ENCODE results near the gene PRKCB. TPM values are rescaled to one million over a fixed set of nuclear protein-coding genes. Genes with fewer than 3 reads are reported as not detected.

The PRKCB gene
- total and polyA plus RNA-seq, 2 experiments from 2014 or later, result 0.70 to 0.92 TPM

- no peaks in the 10 kb centered on the region for H3K9me2 ChIP-seq (replicated peaks; ENCODE audit: insufficient read depth)
- H2AFZ ChIP-seq, result no peak overlapping the region
- no peak overlapping the region for H3K27ac ChIP-seq
- no peak for TF ChIP-seq EZH2phosphoT487 (IDR thresholded peaks at IDR 0.05; ENCODE audit: low read depth, severe bottlenecking, unreplicated experiment)
- TF ChIP-seq EZH2 (IDR thresholded peaks at IDR 0.05; ENCODE audit: borderline replicate concordance), result no peak
- H3K4me1 ChIP-seq (ENCODE audit: insufficient read depth), result no peaks in the 10 kb centered on the region
- no peak overlapping the region for H3K4me3 ChIP-seq
- 76% methylated on average over 9 of the region's 9 CpGs for WGBS (ENCODE audit: low lambda C conversion rate, missing lambda C conversion rate)
- peaks cover 68% of the 10 kb centered on the region for H3K27me3 ChIP-seq
- H3K9me3 ChIP-seq (ENCODE audit: low read depth), result no peaks in the 10 kb centered on the region
- no peaks in the 10 kb centered on the region for H3K36me3 ChIP-seq (replicated peaks; ENCODE audit: insufficient read depth, low read depth)
- no peaks in the 10 kb centered on the region for H4K20me1 ChIP-seq (ENCODE audit: insufficient read depth, poor library complexity, severe bottlenecking)
- H3K4me2 ChIP-seq, result no peak overlapping the region
- no peaks in the 10 kb centered on the region for H3K79me2 ChIP-seq
- DNase-seq (ENCODE audit: low spot score), result no peak
Measured at GRCh38 chr16:23838485-23839142, 2.8 kb downstream of the PRKCB start.

DNA sequence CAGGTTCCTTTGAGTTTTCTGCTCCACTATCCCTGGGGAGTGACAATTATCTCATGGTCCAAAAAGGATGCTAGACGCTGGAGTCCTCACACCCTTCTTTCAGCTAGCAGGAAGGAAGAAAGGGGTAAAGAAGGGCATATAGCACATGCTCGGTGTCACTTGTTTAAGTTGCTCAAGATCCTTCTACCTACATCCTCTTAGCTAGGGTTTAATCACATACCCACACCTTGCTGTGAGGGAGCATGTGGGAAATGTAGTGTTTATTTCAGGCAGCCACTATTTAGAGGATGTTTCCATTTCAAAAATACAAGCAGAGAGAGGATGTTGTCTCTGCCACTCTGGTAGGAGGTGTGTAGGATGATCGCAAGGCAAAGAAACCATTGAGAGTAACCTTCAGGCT is 4.5 kb downstream of the PRKCB start:
- WGBS (ENCODE audit: low lambda C conversion rate, missing lambda C conversion rate), result 76% methylated on average over 3 of the region's 3 CpGs
- H3K4me1 ChIP-seq (ENCODE audit: insufficient read depth), result no peaks in the 10 kb centered on the region
- H3K36me3 ChIP-seq (replicated peaks; ENCODE audit: insufficient read depth, low read depth), result no peaks in the 10 kb centered on the region
- no peak overlapping the region for H3K4me2 ChIP-seq
- no peak overlapping the region for H2AFZ ChIP-seq
- no peaks in the 10 kb centered on the region for H3K9me2 ChIP-seq (replicated peaks; ENCODE audit: insufficient read depth)
- no peak overlapping the region for H3K27ac ChIP-seq
- DNase-seq (ENCODE audit: low spot score), result no peak
- H4K20me1 ChIP-seq (ENCODE audit: insufficient read depth, poor library complexity, severe bottlenecking), result no peaks in the 10 kb centered on the region
- no peaks in the 10 kb centered on the region for H3K9me3 ChIP-seq (ENCODE audit: low read depth)
- H3K27me3 ChIP-seq, result peaks cover 54% of the 10 kb centered on the region
- TF ChIP-seq EZH2 (IDR thresholded peaks at IDR 0.05; ENCODE audit: borderline replicate concordance) (no peak), EZH2phosphoT487 (IDR thresholded peaks at IDR 0.05; ENCODE audit: low read depth, severe bottlenecking, unreplicated experiment) (no peak)
- TF ChIP-seq, protein P1, sequence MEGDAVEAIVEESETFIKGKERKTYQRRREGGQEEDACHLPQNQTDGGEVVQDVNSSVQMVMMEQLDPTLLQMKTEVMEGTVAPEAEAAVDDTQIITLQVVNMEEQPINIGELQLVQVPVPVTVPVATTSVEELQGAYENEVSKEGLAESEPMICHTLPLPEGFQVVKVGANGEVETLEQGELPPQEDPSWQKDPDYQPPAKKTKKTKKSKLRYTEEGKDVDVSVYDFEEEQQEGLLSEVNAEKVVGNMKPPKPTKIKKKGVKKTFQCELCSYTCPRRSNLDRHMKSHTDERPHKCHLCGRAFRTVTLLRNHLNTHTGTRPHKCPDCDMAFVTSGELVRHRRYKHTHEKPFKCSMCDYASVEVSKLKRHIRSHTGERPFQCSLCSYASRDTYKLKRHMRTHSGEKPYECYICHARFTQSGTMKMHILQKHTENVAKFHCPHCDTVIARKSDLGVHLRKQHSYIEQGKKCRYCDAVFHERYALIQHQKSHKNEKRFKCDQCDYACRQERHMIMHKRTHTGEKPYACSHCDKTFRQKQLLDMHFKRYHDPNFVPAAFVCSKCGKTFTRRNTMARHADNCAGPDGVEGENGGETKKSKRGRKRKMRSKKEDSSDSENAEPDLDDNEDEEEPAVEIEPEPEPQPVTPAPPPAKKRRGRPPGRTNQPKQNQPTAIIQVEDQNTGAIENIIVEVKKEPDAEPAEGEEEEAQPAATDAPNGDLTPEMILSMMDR (IDR thresholded peaks at IDR 0.05; ENCODE audit: poor library complexity), result no peak
- H3K79me2 ChIP-seq, result no peaks in the 10 kb centered on the region
- H3K4me3 ChIP-seq, result no peak overlapping the region

GRCh38 chr16:23842137-23842600 is 6.4 kb downstream of the PRKCB start:
- H3K36me3 ChIP-seq (replicated peaks; ENCODE audit: insufficient read depth, low read depth), result no peaks in the 10 kb centered on the region
- H3K4me2 ChIP-seq, result no peak overlapping the region
- H4K20me1 ChIP-seq (ENCODE audit: insufficient read depth, poor library complexity, severe bottlenecking), result no peaks in the 10 kb centered on the region
- H3K4me3 ChIP-seq, result no peak overlapping the region
- H3K79me2 ChIP-seq, result no peaks in the 10 kb centered on the region
- DNase-seq (ENCODE audit: low spot score), result no peak
- WGBS (ENCODE audit: low lambda C conversion rate, missing lambda C conversion rate), result 94% methylated on average over 3 of the region's 3 CpGs
- no peaks in the 10 kb centered on the region for H3K4me1 ChIP-seq (ENCODE audit: insufficient read depth)
- H3K9me2 ChIP-seq (replicated peaks; ENCODE audit: insufficient read depth), result no peaks in the 10 kb centered on the region
- no peak overlapping the region for H2AFZ ChIP-seq
- no peak overlapping the region for H3K27ac ChIP-seq
- no peak for TF ChIP-seq EZH2phosphoT487 (IDR thresholded peaks at IDR 0.05; ENCODE audit: low read depth, severe bottlenecking, unreplicated experiment)
- TF ChIP-seq EZH2 (IDR thresholded peaks at IDR 0.05; ENCODE audit: borderline replicate concordance), result no peak
- H3K9me3 ChIP-seq (ENCODE audit: low read depth), result no peaks in the 10 kb centered on the region
- H3K27me3 ChIP-seq, result peaks cover 39% of the 10 kb centered on the region

GRCh38 chr16:23843143-23843542 is 7.4 kb downstream of the PRKCB start:
- no peak overlapping the region for H3K4me2 ChIP-seq
- no peak overlapping the region for H2AFZ ChIP-seq
- TF ChIP-seq EZH2phosphoT487 (IDR thresholded peaks at IDR 0.05; ENCODE audit: low read depth, severe bottlenecking, unreplicated experiment), result no peak
- TF ChIP-seq EZH2 (IDR thresholded peaks at IDR 0.05; ENCODE audit: borderline replicate concordance), result no peak
- TF ChIP-seq, protein P1 (IDR thresholded peaks at IDR 0.05; ENCODE audit: poor library complexity), result no peak
- 70% methylated on average over 4 of the region's 4 CpGs for WGBS (ENCODE audit: low lambda C conversion rate, missing lambda C conversion rate)
- no peak for DNase-seq (ENCODE audit: low spot score)
- no peaks in the 10 kb centered on the region for H3K36me3 ChIP-seq (replicated peaks; ENCODE audit: insufficient read depth, low read depth)
- H3K4me3 ChIP-seq, result no peak overlapping the region
- H3K9me3 ChIP-seq (ENCODE audit: low read depth), result no peaks in the 10 kb centered on the region
- no peaks in the 10 kb centered on the region for H3K4me1 ChIP-seq (ENCODE audit: insufficient read depth)
- H3K27me3 ChIP-seq, result peaks cover 29% of the 10 kb centered on the region
- no peaks in the 10 kb centered on the region for H3K9me2 ChIP-seq (replicated peaks; ENCODE audit: insufficient read depth)
- H3K27ac ChIP-seq, result no peak overlapping the region
- H3K79me2 ChIP-seq, result no peaks in the 10 kb centered on the region
- H4K20me1 ChIP-seq (ENCODE audit: insufficient read depth, poor library complexity, severe bottlenecking), result no peaks in the 10 kb centered on the region
